Neural cell (in vitro differentiated cells): ENCODE results near the gene RNF187. TPM values are rescaled to one million over a fixed set of nuclear protein-coding genes. Genes with fewer than 3 reads are reported as not detected.

ENCODE experiments used
- H2AFZ ChIP-seq: fragments of 200-600, 300-800 bp; sonication (generic), shearing (Covaris generic); 2 replicates; pipeline ENCODE4 v1.6.0; 2014; ENCODE audit warnings: low read depth, mild to moderate bottlenecking, antibody characterized with exemption, low read length, moderate library complexity
- H3F3A ChIP-seq: fragments of 200-600 bp; shearing (Covaris generic); 2 replicates; pipeline ENCODE4 v1.6.1; 2016; ENCODE audit warnings: mild to moderate bottlenecking, moderate library complexity, mixed read lengths, antibody characterized with exemption, low read length; ENCODE audit not compliant: insufficient read depth, poor library complexity, severe bottlenecking
- H3K27ac ChIP-seq: fragments of 200-600, 300-800 bp; sonication (generic), shearing (Covaris generic); 2 replicates; pipeline ENCODE4 v1.5.1; 2014; ENCODE audit warnings: mild to moderate bottlenecking, low read length, moderate library complexity
- H3K27me3 ChIP-seq: fragments of 300-800, 200-600 bp; sonication (generic), shearing (Covaris generic); 2 replicates; pipeline ENCODE4 v1.6.0; 2014; ENCODE audit warnings: mild to moderate bottlenecking, low read depth, low read length, moderate library complexity; ENCODE audit not compliant: insufficient read depth
- H3K36me3 ChIP-seq: fragments of 300-800, 200-600 bp; sonication (generic), shearing (Covaris generic); 2 replicates; pipeline ENCODE4 v1.5.1; 2014; ENCODE audit warnings: mild to moderate bottlenecking, antibody characterized with exemption, low read length, moderate library complexity; ENCODE audit not compliant: insufficient read depth
- H3K4me2 ChIP-seq: fragments of 300-800, 200-600 bp; sonication (generic), shearing (Covaris generic); 2 replicates; pipeline ENCODE4 v1.6.0; 2014; ENCODE audit warnings: mild to moderate bottlenecking, low read length
- H3K4me3 ChIP-seq: fragments of 300-800, 200-600 bp; sonication (generic), shearing (Covaris generic); 2 replicates; pipeline ENCODE4 v1.5.1; 2014; ENCODE audit warnings: mild to moderate bottlenecking, low read length, moderate library complexity
- H3K79me2 ChIP-seq: fragments of 200-600 bp; shearing (Covaris generic); replicated peaks from 2 replicates; pipeline ENCODE4 v1.6.0; 2014; ENCODE audit warnings: mild to moderate bottlenecking, low read length, moderate library complexity; ENCODE audit not compliant: insufficient read depth
- H3K9ac ChIP-seq: fragments of 300-800, 200-600 bp; sonication (generic), shearing (Covaris generic); 2 replicates; pipeline ENCODE4 v1.6.1; 2016; ENCODE audit warnings: mild to moderate bottlenecking, low read length, mixed read lengths
- H3K9me2 ChIP-seq: fragments of 200-600 bp; shearing (Covaris generic); 2 replicates; pipeline ENCODE4 v1.6.1; 2016; ENCODE audit warnings: mild to moderate bottlenecking, low read length, mixed read lengths; ENCODE audit not compliant: insufficient read depth
- H3K9me3 ChIP-seq: fragments of 200-600, 300-800 bp; sonication (generic), shearing (Covaris generic); 2 replicates; pipeline ENCODE4 v1.6.1; 2016; ENCODE audit warnings: mild to moderate bottlenecking, mixed run types, low read length, moderate library complexity, mixed read lengths
- H4K20me1 ChIP-seq: fragments of 200-600 bp; shearing (Covaris generic); 2 replicates; pipeline ENCODE4 v1.6.1; 2016; ENCODE audit warnings: mild to moderate bottlenecking, mixed run types; ENCODE audit not compliant: insufficient read depth
- EP300 ChIP-seq: fragments of 450-650 bp; conservative IDR thresholded peaks from 2 replicates; pipeline ENCODE4 v1.6.1; 2014; ENCODE audit warnings: antibody characterized with exemption, mild to moderate bottlenecking, moderate library complexity; ENCODE audit not compliant: poor library complexity, severe bottlenecking
- EZH2 ChIP-seq: fragments of 200-600, 300-800 bp; shearing (Covaris generic), sonication (generic); IDR thresholded peaks from 2 replicates; pipeline ENCODE4 v1.6.1; 2014; ENCODE audit warnings: antibody characterized with exemption, low read length, borderline replicate concordance, mild to moderate bottlenecking; ENCODE audit not compliant: insufficient read depth, poor library complexity, severe bottlenecking
- MXI1 ChIP-seq: fragments of 450-650 bp; conservative IDR thresholded peaks from 2 replicates; pipeline ENCODE4 v1.6.1; 2014; ENCODE audit warnings: antibody characterized with exemption, mild to moderate bottlenecking; ENCODE audit not compliant: poor library complexity, severe bottlenecking
- POLR2AphosphoS5 ChIP-seq: IDR thresholded peaks from 2 replicates; pipeline ENCODE4 v1.6.1; 2012
- RAD21 ChIP-seq: fragments of 450-650 bp; conservative IDR thresholded peaks from 2 replicates; pipeline ENCODE4 v1.6.1; 2014; ENCODE audit warnings: antibody characterized with exemption, mild to moderate bottlenecking, moderate library complexity
- SMC3 ChIP-seq: fragments of 450-650 bp; conservative IDR thresholded peaks from 2 replicates; pipeline ENCODE4 v1.6.1; 2014; ENCODE audit warnings: antibody characterized with exemption, mild to moderate bottlenecking, moderate library complexity; ENCODE audit not compliant: poor library complexity
- TAF1 ChIP-seq: IDR thresholded peaks from 2 replicates; pipeline ENCODE4 v1.6.1; 2012; ENCODE audit warnings: low read depth
- polyA plus RNA-seq: library from polyadenylated mRNA; depleted of rRNA; stranded (reverse); fragments of >200 nt; gene quantifications from 2 replicates; pipeline ENCODE4 v1.2.3, GENCODE V29; 2014
- TF ChIP-seq, protein P1 (sequence below): IDR thresholded peaks from 2 replicates; pipeline ENCODE4 v1.6.1; 2012; ENCODE audit warnings: borderline replicate concordance
- TF ChIP-seq, protein P2 (sequence below): fragments of 450-650 bp; IDR thresholded peaks from 2 replicates; pipeline ENCODE4 v1.5.1; 2014; ENCODE audit warnings: antibody characterized with exemption, mild to moderate bottlenecking, moderate library complexity; ENCODE audit not compliant: poor library complexity, severe bottlenecking

RNF187 gene
- polyA plus RNA-seq, 1 donor from 2014 or later, result 73.6 TPM

DNA sequence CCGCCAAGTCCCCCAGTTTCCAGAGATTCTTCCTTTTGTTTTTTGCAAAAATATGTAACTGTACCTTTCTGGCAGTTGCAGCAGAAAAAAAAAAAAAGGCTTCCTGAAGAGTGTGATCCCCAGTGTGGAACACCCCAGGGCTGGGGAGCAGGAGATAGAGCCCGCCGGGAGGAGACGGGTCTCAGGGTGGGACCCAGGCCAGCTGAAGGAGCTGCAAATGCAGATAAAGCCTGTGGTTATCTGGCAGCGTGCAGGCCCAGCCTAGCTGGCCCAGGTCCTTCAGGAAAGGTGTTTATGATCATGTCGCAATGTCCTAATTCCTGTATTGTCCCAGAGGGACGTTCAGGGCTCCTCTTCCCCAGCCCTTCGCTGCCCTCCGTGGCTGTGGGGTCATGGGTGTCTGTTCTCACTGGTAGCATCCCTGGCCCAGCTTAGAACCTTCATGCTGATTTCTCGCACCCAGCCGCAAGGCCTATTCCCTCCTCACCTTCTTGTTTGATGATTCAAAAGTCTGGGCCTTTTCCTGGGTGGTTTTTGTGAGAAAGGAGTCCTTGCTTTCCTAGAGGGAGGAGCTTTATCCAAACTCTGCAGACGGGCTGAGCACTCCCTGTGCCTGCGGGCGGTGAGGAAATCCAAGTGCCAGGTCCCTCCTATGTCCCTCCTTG lies 26.2 kb downstream of the RNF187 start:
- Histone ChIP-seq H4K20me1 (no peaks in the 10 kb centered on the region), H3K79me2 (no peaks in the 10 kb centered on the region), H3F3A (no peaks in the 10 kb centered on the region), H3K9me3 (no peaks in the 10 kb centered on the region), H3K9ac (no peak overlapping the region), H3K4me3 (no peak overlapping the region), H3K9me2 (no peaks in the 10 kb centered on the region), H3K27me3 (peaks cover 27% of the 10 kb centered on the region), H3K27ac (no peak overlapping the region), H2AFZ (no peak overlapping the region), H3K36me3 (no peaks in the 10 kb centered on the region), H3K4me2 (no peak overlapping the region)
- TF ChIP-seq MXI1, result no peak
- TF ChIP-seq, protein P1, sequence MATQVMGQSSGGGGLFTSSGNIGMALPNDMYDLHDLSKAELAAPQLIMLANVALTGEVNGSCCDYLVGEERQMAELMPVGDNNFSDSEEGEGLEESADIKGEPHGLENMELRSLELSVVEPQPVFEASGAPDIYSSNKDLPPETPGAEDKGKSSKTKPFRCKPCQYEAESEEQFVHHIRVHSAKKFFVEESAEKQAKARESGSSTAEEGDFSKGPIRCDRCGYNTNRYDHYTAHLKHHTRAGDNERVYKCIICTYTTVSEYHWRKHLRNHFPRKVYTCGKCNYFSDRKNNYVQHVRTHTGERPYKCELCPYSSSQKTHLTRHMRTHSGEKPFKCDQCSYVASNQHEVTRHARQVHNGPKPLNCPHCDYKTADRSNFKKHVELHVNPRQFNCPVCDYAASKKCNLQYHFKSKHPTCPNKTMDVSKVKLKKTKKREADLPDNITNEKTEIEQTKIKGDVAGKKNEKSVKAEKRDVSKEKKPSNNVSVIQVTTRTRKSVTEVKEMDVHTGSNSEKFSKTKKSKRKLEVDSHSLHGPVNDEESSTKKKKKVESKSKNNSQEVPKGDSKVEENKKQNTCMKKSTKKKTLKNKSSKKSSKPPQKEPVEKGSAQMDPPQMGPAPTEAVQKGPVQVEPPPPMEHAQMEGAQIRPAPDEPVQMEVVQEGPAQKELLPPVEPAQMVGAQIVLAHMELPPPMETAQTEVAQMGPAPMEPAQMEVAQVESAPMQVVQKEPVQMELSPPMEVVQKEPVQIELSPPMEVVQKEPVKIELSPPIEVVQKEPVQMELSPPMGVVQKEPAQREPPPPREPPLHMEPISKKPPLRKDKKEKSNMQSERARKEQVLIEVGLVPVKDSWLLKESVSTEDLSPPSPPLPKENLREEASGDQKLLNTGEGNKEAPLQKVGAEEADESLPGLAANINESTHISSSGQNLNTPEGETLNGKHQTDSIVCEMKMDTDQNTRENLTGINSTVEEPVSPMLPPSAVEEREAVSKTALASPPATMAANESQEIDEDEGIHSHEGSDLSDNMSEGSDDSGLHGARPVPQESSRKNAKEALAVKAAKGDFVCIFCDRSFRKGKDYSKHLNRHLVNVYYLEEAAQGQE, result no peak
- no peak for TF ChIP-seq SMC3
- TF ChIP-seq POLR2AphosphoS5, result no peak
- no peak for TF ChIP-seq EZH2
- TF ChIP-seq, protein P2, sequence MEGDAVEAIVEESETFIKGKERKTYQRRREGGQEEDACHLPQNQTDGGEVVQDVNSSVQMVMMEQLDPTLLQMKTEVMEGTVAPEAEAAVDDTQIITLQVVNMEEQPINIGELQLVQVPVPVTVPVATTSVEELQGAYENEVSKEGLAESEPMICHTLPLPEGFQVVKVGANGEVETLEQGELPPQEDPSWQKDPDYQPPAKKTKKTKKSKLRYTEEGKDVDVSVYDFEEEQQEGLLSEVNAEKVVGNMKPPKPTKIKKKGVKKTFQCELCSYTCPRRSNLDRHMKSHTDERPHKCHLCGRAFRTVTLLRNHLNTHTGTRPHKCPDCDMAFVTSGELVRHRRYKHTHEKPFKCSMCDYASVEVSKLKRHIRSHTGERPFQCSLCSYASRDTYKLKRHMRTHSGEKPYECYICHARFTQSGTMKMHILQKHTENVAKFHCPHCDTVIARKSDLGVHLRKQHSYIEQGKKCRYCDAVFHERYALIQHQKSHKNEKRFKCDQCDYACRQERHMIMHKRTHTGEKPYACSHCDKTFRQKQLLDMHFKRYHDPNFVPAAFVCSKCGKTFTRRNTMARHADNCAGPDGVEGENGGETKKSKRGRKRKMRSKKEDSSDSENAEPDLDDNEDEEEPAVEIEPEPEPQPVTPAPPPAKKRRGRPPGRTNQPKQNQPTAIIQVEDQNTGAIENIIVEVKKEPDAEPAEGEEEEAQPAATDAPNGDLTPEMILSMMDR, result no peak
- TF ChIP-seq EP300, result no peak
- no peak for TF ChIP-seq RAD21
- TF ChIP-seq TAF1, result no peak

- no peaks in the 10 kb centered on the region for H3K9me2 ChIP-seq
- no peaks in the 10 kb centered on the region for H3K9me3 ChIP-seq
- no peak overlapping the region for H3K27ac ChIP-seq
- no peak overlapping the region for H3K4me3 ChIP-seq
- H4K20me1 ChIP-seq, result no peaks in the 10 kb centered on the region
- TF ChIP-seq TAF1 (no peak), RAD21 (no peak), SMC3 (no peak), POLR2AphosphoS5 (no peak), MXI1 (no peak), EP300 (no peak), EZH2 (no peak)
- TF ChIP-seq, protein P2, result no peak
- TF ChIP-seq, protein P1, result no peak
- H3F3A ChIP-seq, result no peaks in the 10 kb centered on the region
- H3K36me3 ChIP-seq, result no peaks in the 10 kb centered on the region
- no peak overlapping the region for H3K9ac ChIP-seq
- no peaks in the 10 kb centered on the region for H3K79me2 ChIP-seq
- H3K4me2 ChIP-seq, result no peak overlapping the region
- peaks cover 32% of the 10 kb centered on the region for H3K27me3 ChIP-seq
- H2AFZ ChIP-seq, result no peak overlapping the region
These were observed 27.2 kb downstream of the RNF187 start for GRCh38 chr1:228514421-228514820.
